H1 (cell line): ENCODE data around the gene EPHA6.

ENCODE experiments used
- CTCF ChIP-seq, 3 experiments: IDR thresholded peaks; 1 replicate in 2 of 3; 2 replicates in 1 of 3; pipeline versions ENCODE4 v1.5.1 to v1.6.1; 2011; ENCODE audit warnings: low read length in 3 of 3, mild to moderate bottlenecking in 3 of 3, inconsistent platforms in 2 of 3, low read depth in 1 of 3, moderate library complexity in 1 of 3; ENCODE audit not compliant: insufficient read depth in 1 of 3; ENCODE audit errors: control extremely low read depth in 1 of 3
- EZH2 ChIP-seq: fragments of 200-600 bp; sonication (generic); IDR thresholded peaks from 2 replicates; pipeline ENCODE4 v1.7.1; 2012; ENCODE audit warnings: low read depth, mild to moderate bottlenecking, moderate library complexity, low read length, inconsistent platforms; ENCODE audit not compliant: severe bottlenecking
- POLR2A ChIP-seq, 2 experiments: IDR thresholded peaks; 1 replicate in 1 of 2; 2 replicates in 1 of 2; pipeline ENCODE4 v1.6.1; 2011; ENCODE audit warnings: low read depth in 2 of 2, low read length in 2 of 2, mild to moderate bottlenecking in 2 of 2; ENCODE audit errors: control extremely low read depth in 1 of 2
- TAF7 ChIP-seq: optimal IDR thresholded peaks from 2 replicates; pipeline ENCODE3; 2011; ENCODE audit warnings: low read depth, mild to moderate bottlenecking, inconsistent platforms, low read length, moderate library complexity, borderline replicate concordance
- TEAD4 ChIP-seq: IDR thresholded peaks from 2 replicates; pipeline ENCODE4 v1.6.1; 2012; ENCODE audit warnings: low read depth, low read length, inconsistent platforms, mixed read lengths
- ZNF274 ChIP-seq: IDR thresholded peaks from 2 replicates; pipeline ENCODE4 v1.7.0; 2012; ENCODE audit warnings: low read length, borderline replicate concordance; ENCODE audit errors: extremely low read depth

GRCh38 chr3:97488741-97489140, 674.3 kb downstream of the EPHA6 start:
- no peak for TF ChIP-seq CTCF (IDR thresholded peaks at IDR 0.05; ENCODE audit: control extremely low read depth in 1 of 3, insufficient read depth in 1 of 3, low read depth in 1 of 3, low read length in 3 of 3)
- no peak for TF ChIP-seq TAF7
- no peak for TF ChIP-seq EZH2
- TF ChIP-seq ZNF274 = no peak
- TF ChIP-seq TEAD4 = no peak
- no peak for TF ChIP-seq POLR2A (IDR thresholded peaks at IDR 0.05; ENCODE audit: control extremely low read depth in 1 of 2, low read depth in 2 of 2, low read length in 2 of 2)
